Astrocyte of the spinal cord (primary cell): ENCODE measurements around the gene CTNNAL1.

Source experiments
- DNase-seq: peaks from one replicate; pipeline ENCODE4 v3.0.0; 2011; ENCODE audit warnings: low read depth, low spot score
- H3K4me3 ChIP-seq: 2 replicates; pipeline ENCODE4 v1.5.1; 2011; ENCODE audit warnings: low read depth, mild to moderate bottlenecking, low read length, moderate library complexity
- in situ Hi-C: cut with HindIII; loops from 2 replicates; pipeline ENCODE4 v1.10.0; 2017; ENCODE audit warnings: low sequenced_read_pairs
- TF ChIP-seq, protein P1 (sequence below): IDR thresholded peaks from 2 replicates; pipeline ENCODE4 v1.5.1; 2012; ENCODE audit warnings: low read depth, mild to moderate bottlenecking, low read length, inconsistent platforms

Gene CTNNAL1

GRCh38 chr9:108911820-108912219, 101.5 kb downstream of the CTNNAL1 start:
- H3K4me3 ChIP-seq: no peak overlapping the region
- TF ChIP-seq, protein P1, sequence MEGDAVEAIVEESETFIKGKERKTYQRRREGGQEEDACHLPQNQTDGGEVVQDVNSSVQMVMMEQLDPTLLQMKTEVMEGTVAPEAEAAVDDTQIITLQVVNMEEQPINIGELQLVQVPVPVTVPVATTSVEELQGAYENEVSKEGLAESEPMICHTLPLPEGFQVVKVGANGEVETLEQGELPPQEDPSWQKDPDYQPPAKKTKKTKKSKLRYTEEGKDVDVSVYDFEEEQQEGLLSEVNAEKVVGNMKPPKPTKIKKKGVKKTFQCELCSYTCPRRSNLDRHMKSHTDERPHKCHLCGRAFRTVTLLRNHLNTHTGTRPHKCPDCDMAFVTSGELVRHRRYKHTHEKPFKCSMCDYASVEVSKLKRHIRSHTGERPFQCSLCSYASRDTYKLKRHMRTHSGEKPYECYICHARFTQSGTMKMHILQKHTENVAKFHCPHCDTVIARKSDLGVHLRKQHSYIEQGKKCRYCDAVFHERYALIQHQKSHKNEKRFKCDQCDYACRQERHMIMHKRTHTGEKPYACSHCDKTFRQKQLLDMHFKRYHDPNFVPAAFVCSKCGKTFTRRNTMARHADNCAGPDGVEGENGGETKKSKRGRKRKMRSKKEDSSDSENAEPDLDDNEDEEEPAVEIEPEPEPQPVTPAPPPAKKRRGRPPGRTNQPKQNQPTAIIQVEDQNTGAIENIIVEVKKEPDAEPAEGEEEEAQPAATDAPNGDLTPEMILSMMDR: no peak
- DNase-seq: no peak
- in situ Hi-C loops: no loop called here

DNA sequence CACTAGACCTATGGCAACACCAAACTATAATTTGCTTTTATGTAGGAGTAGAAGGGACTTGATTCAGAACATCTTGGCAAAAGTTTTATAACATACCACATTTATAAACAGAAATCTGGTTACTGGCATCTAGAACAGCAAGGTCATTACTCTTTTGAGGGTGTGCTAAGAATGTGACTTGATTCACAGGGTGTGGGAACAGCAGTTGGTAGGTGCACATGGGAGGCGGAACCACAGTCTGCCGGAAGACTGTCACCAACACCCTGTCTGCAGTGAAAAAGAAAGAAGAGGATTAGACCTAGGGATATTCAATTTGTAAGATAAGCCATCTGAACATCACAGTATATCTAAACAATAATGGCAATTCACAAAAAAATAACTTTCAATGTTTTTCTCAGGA, 102.4 kb downstream of the CTNNAL1 start:
- DNase-seq: no peak
- H3K4me3 ChIP-seq: no peak overlapping the region
- in situ Hi-C loops: no loop called here
- TF ChIP-seq, protein P1: no peak

- DNase-seq: no peak
- TF ChIP-seq, protein P1: no peak
- in situ Hi-C loops: no loop called here
- H3K4me3 ChIP-seq: no peak overlapping the region
These were observed 102.9 kb downstream of the CTNNAL1 start for GRCh38 chr9:108910402-108910801.

DNA sequence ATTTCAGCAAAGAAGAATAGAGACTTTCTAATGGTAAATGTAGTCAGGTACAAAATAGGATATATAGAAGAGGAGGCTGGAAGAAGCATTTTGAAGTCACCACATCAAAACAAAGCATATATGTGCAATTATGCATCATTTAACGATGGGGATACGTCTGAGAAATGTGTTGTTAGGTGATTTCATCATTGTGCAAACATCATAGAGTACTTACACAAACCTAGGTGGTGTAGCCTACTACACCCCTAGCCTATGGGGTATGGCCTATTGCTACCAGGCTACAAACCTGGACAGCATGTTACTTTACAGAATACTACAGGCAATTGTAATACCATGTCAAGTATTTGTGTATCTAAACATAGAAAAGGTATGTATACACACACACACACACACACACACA, 107.8 kb downstream of the CTNNAL1 start:
- H3K4me3 ChIP-seq: no peak overlapping the region
- DNase-seq: no peak
- TF ChIP-seq, protein P1: no peak
- in situ Hi-C loops: no loop called here

- DNase-seq: no peak
- in situ Hi-C loops: no loop called here
- H3K4me3 ChIP-seq: no peak overlapping the region
- TF ChIP-seq, protein P1: no peak
These were observed 109.1 kb downstream of the CTNNAL1 start for GRCh38 chr9:108904161-108904560.

DNA sequence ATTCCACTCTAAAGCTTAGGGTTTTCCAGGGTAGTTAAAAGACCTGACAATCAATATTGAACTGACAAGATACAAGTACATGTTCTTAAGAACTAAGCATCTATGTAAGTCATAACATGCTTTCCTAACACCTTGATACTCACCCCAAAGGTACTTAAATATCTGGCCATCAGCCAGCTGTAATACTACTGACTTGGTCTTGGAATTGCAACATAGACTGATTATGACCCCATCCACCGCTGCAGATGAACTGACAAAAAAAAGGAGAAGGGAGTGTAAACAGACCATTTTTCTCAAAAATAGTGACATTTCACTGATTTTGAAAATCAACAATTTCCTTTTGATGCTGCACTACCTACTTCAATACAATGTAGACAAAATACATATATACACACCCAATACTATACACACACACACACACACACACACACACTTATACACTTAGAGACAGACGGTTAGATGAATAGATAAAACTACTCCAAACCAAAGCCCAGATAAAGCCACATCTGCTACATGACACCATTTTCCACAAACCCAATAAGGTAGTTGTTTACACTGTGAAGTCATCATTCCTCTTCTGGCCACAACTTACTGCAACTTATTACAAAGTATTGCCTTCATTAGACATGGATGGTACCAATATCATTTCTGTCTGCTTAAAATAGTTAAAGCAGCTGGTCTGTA, 109.7 kb downstream of the CTNNAL1 start:
- no peak overlapping the region for H3K4me3 ChIP-seq
- peak; percentile 36 for DNase-seq
- TF ChIP-seq, protein P1: no peak
- in situ Hi-C loops: no loop called here
